ENCODE data around the gene TARBP2.

GRCh38 chr12:53500776-53501614 lies at the start of gene TARBP2:
- TF ChIP-seq POLR2A (IDR thresholded peaks at IDR 0.05) (peak; percentile 75), CTCF (IDR thresholded peaks at IDR 0.05) (peak in 1 of 4 donors; percentile 4)
